SKM-1 (cell line): ENCODE results near the gene FOXF2.

Experiments used
- DNase-seq: peaks from one replicate; lab custom pipeline; 2025; ENCODE audit not compliant: unreplicated experiment; lab: John Stamatoyannopoulos, UW

The FOXF2 gene

DNA sequence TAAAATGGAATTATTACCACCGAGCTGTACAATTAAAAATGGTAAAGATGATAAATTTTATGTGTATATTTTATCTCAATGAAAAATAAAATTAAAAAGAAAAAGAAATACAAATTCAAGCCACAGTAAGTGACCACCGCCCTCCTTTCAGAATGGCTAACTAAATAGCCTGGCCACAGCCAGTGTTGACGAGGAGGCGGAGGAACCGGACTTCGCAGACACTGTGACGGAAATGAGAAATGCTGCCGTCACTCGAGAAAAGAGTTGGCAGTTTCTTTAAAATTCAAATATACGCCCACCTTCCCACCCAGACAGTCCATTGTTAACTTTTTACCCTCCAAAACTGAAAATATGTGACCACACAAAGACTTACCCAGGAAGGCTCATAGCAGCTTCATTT lies 50.0 kb downstream of the FOXF2 start:
- no peak for DNase-seq

DNA sequence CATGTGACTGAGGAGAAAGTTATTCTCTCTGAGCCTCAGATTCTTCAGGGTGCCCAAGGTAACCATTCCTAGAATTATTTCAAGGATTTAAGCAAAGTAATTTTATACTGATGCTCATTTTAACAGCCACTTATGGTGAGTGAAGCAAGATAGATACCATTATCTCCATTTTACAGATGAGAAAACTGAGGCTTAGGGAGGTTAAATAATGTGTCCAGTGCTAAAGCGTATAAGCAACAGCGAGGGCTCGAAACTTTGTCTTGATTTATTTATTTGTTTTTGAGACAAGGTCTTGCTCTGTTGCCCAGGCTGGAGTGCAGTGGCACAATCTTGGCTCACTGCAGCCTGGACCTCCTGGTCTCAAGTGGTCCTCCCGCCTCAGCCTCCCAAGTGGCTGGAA lies 53.6 kb downstream of the FOXF2 start:
- no peak for DNase-seq
